Epithelial cell of alveolus of lung (primary cell): ENCODE data around the gene BMP6. TPM values are rescaled to one million over a fixed set of nuclear protein-coding genes. Genes with fewer than 3 reads are reported as not detected.

Source experiments
- total RNA-seq: library from RNA; depleted of rRNA; stranded (reverse); fragments of >200 nt; gene quantifications from 2 replicates; pipeline ENCODE4 v1.2.1, GENCODE V29; 2015

Gene BMP6
- total RNA-seq = 1.2 and 1.7 TPM in 2 replicates

GRCh38 chr6:7725849-7726415 lies at the start of gene BMP6:
TSS of gene BMP6 (plus strand) at chr6:7726099. CDS start at chr6:7726956, 857 bp downstream.

GRCh38 chr6:7910654-7911344 lies 184.9 kb downstream of the BMP6 start, which contains the start of gene TXNDC5:
TSS of gene TXNDC5 (minus strand) at chr6:7910788. CDS start at chr6:7910776, 12 bp downstream.

Other genes with a start within 250 kb of the BMP6 start
- gene DSP, start 184.4 kb upstream of the BMP6 start, total RNA-seq = 2.2 and 12.7 TPM in 2 replicates
- gene SNRNP48, start 135.9 kb upstream of the BMP6 start, total RNA-seq = 6.3 and 10.9 TPM in 2 replicates
- gene TXNDC5, start 184.7 kb downstream of the BMP6 start, total RNA-seq = 249 and 451 TPM in 2 replicates